GM12878 (cell line): ENCODE measurements around the gene USP47. TPM values are rescaled to one million over a fixed set of nuclear protein-coding genes. Genes with fewer than 3 reads are reported as not detected.

Experiments used
- ATAC-seq: fragments of 200-7000 bp; cut with Tn5 transposase; 3 replicates; pipeline ENCODE4 v1.9.1; 2020; ENCODE audit warnings: mild to moderate bottlenecking, moderate library complexity
- BruUV-seq: library from RNA; stranded (reverse); fragments of 400-500 nt; replicated peaks from 2 replicates; lab custom pipeline; 2021; lab: Mats Ljungman, UMichigan
- CTCF ChIA-PET: fragments of 300-600 bp; sonication (Branson Sonifier 250); formaldehyde crosslinking; extraction: SDS; loops from one replicate; lab custom pipeline; 2021; ENCODE audit warnings: inconsistent platforms; lab: Yijun Ruan, JAX
- POLR2A ChIA-PET: fragments of 350-600 bp; formaldehyde crosslinking; extraction: SDS; loops from one replicate; lab custom pipeline; 2021; ENCODE audit warnings: inconsistent platforms; lab: Charles Lee
- RAD21 ChIA-PET: fragments of 300-600 bp; sonication (Branson Sonifier 250); formaldehyde crosslinking; loops from one replicate; lab custom pipeline; 2023; ENCODE audit warnings: antibody characterized with exemption; ENCODE audit not compliant: unreplicated experiment; lab: Charles Lee
- SMC1A ChIA-PET: fragments of 300-600 bp; sonication (Branson Sonifier 250); formaldehyde crosslinking; loops from one replicate; lab custom pipeline; 2023; ENCODE audit not compliant: unreplicated experiment, uncharacterized antibody; lab: Charles Lee
- DNase-seq: peaks from one replicate; pipeline ENCODE4 v3.0.0-alpha.2; 2011; ENCODE audit warnings: low read depth, low spot score
- FAIRE-seq: peaks from 3 replicates; lab custom pipeline; 2011; peaks lifted over from hg19 to GRCh38; lab: Jason Lieb, UNC
- H2AFZ ChIP-seq: 2 replicates; pipeline ENCODE4 v1.6.0; 2011; ENCODE audit warnings: low read depth, low read length, control low read depth; ENCODE audit not compliant: control insufficient read depth
- H3K27ac ChIP-seq: 2 replicates; pipeline ENCODE4 v1.5.1; 2011; ENCODE audit warnings: control low read depth; ENCODE audit not compliant: control insufficient read depth, insufficient read depth
- H3K27me3 ChIP-seq, 2 experiments: replicated peaks in 1 of 2; 2 replicates each; pipeline versions ENCODE4 v1.6.0 to v1.6.1; 2011; ENCODE audit warnings: low read length in 1 of 2; ENCODE audit not compliant: control insufficient read depth in 2 of 2, insufficient read depth in 2 of 2
- H3K36me3 ChIP-seq, 2 experiments: 2 replicates each; pipeline ENCODE4 v1.5.1; 2011; ENCODE audit warnings: low read length in 1 of 2; ENCODE audit not compliant: control insufficient read depth in 2 of 2, insufficient read depth in 2 of 2
- H3K4me1 ChIP-seq: 2 replicates; pipeline ENCODE4 v1.6.1; 2011; ENCODE audit warnings: mild to moderate bottlenecking, low read length, moderate library complexity, mixed read lengths; ENCODE audit not compliant: control insufficient read depth, insufficient read depth
- H3K4me2 ChIP-seq: 2 replicates; pipeline ENCODE4 v1.6.0; 2011; ENCODE audit warnings: control low read depth; ENCODE audit not compliant: control insufficient read depth, insufficient read depth
- H3K4me3 ChIP-seq: fragments of 200-600 bp; sonication (generic); 2 replicates; pipeline ENCODE4 v1.5.1; 2016
- H3K79me2 ChIP-seq: 2 replicates; pipeline ENCODE4 v1.6.0; 2011; ENCODE audit warnings: low read length; ENCODE audit not compliant: control insufficient read depth, insufficient read depth
- H3K9ac ChIP-seq: 2 replicates; pipeline ENCODE4 v1.8.0; 2011; ENCODE audit warnings: low read length, control low read depth, mixed read lengths; ENCODE audit not compliant: control insufficient read depth, insufficient read depth
- H3K9me3 ChIP-seq: replicated peaks from 3 replicates; pipeline ENCODE4 v1.5.1; 2011; ENCODE audit warnings: mild to moderate bottlenecking, low read length; ENCODE audit not compliant: control insufficient read depth, insufficient read depth
- H4K20me1 ChIP-seq: 2 replicates; pipeline ENCODE4 v1.6.0; 2011; ENCODE audit not compliant: control insufficient read depth, insufficient read depth
- ATF7 ChIP-seq: fragments of 450-650 bp; IDR thresholded peaks from 2 replicates; pipeline ENCODE4 v1.6.1; 2016; ENCODE audit warnings: low read depth, mild to moderate bottlenecking
- CREM ChIP-seq: IDR thresholded peaks from 2 replicates; pipeline ENCODE4 v1.6.1; 2014; ENCODE audit warnings: antibody characterized with exemption, low read depth
- NFYB ChIP-seq: IDR thresholded peaks from 2 replicates; pipeline ENCODE4 v1.6.1; 2011; ENCODE audit warnings: low read depth, mild to moderate bottlenecking, low read length, improper control_type of control experiment, moderate library complexity; ENCODE audit not compliant: insufficient read depth
- RB1 ChIP-seq: fragments of 450-650 bp; formaldehyde crosslinking; IDR thresholded peaks from 2 replicates; pipeline ENCODE4 v1.6.1; 2017; ENCODE audit warnings: mild to moderate bottlenecking, borderline replicate concordance
- RBBP5 ChIP-seq: fragments of 200-600 bp; sonication (generic); conservative IDR thresholded peaks from 2 replicates; pipeline ENCODE4 v1.6.1; 2016
- SPI1 ChIP-seq: IDR thresholded peaks from 2 replicates; pipeline ENCODE4 v1.6.1; 2011; ENCODE audit warnings: low read depth, mild to moderate bottlenecking, low read length, moderate library complexity, borderline replicate concordance; ENCODE audit not compliant: insufficient read depth
- SREBF2 ChIP-seq: IDR thresholded peaks from 2 replicates; pipeline ENCODE4 v1.6.1; 2012; ENCODE audit warnings: mild to moderate bottlenecking, low read length
- TCF12 ChIP-seq: IDR thresholded peaks from 2 replicates; pipeline ENCODE4 v1.6.1; 2011; ENCODE audit warnings: low read depth, mild to moderate bottlenecking, low read length
- WGBS: methylation state at CpG from one replicate; pipeline ENCODE4 v1.1.6; 2016; ENCODE audit warnings: low lambda C conversion rate; ENCODE audit not compliant: insufficient replicate concordance, insufficient coverage; ENCODE audit errors: missing lambda C conversion rate; 5-methylcytosine and 5-hydroxymethylcytosine counted together
- in situ Hi-C: fragments of 300-500 bp; cut with MboI; formaldehyde crosslinking; loops from 9 replicates; pipeline ENCODE4 v1.14.3; 2018; ENCODE audit warnings: mixed read lengths
- intact Hi-C: fragments of 100-400 bp; cut with micrococcal nuclease; formaldehyde crosslinking; loops from one replicate; pipeline ENCODE4 v1.14.2; 2022; ENCODE audit not compliant: unreplicated experiment
- polyA plus RNA-seq, 11 experiments: library from polyadenylated mRNA; depleted of rRNA in 4 of 11; unstranded in 6 of 11; stranded (reverse) in 5 of 11; fragments of >200 nt; fragmentation: Nextera tagmentation in 4 of 11; fragmentation: Illumina TruSeq in 1 of 11; extraction: Ambion mirVana in 4 of 11; extraction: Trizol in 1 of 11; gene quantifications; 1 replicate in 1 of 11; 2 replicates in 10 of 11; pipeline versions ENCODE4 v1.2.1 to v1.2.3, GENCODE V29; 2011 to 2016; ENCODE audit warnings: inconsistent platforms in 2 of 11, missing spikeins in 2 of 11, low read depth in 1 of 11
- total RNA-seq, 4 experiments: library from RNA; depleted of rRNA in 3 of 4; stranded (reverse); fragments of >200 nt in 3 of 4; fragmentation: Illumina TruSeq in 1 of 4; extraction: Trizol in 1 of 4; gene quantifications; 2 replicates each; pipeline versions ENCODE4 v1.2.1 to v1.2.3, GENCODE V29; 2013 to 2021

USP47 gene
- total and polyA plus RNA-seq, 10 of the 15 experiments (the other 5 are each of a cell fraction or from before 2014, with no cell fraction given), result 13.9 to 54.0 (median 31.6) TPM

GRCh38 chr11:11843211-11843621, 1.4 kb downstream of the USP47 start:
- WGBS, result 0% methylated on average over 3 of the region's 3 CpGs
- intact Hi-C loops, result loop anchor here (5.0 to 10.0 kb wide), 2 partner anchors 988 to 1036 kb away; partner anchors contain the start of genes EIF4G2 and ZBED5
- Histone ChIP-seq H3K36me3 (no peaks in the 10 kb centered on the region), H3K9ac (peak overlapping the region; percentile 97), H4K20me1 (no peaks in the 10 kb centered on the region), H3K4me1 (peaks cover 2% of the 10 kb centered on the region; the same call in 1 of the 2 replicates), H3K9me3 (no peaks in the 10 kb centered on the region), H3K27ac (peak overlapping the region; percentile 96), H3K4me2 (peak overlapping the region; percentile 58; the same call in 1 of the 2 replicates), H2AFZ (no peak overlapping the region), H3K27me3 (no peaks in the 10 kb centered on the region), H3K79me2 (peaks cover 64% of the 10 kb centered on the region)
- ATAC-seq (peak; percentile 17), FAIRE-seq (no peak), DNase-seq (no peak)
- SMC1A ChIA-PET, result interaction anchor here (0.7 to 4.2 kb wide), 14 partner anchors 13 to 59 kb away, joined by 3 to 29 read pairs (median 5); no protein-coding TSS in a partner anchor
- CTCF ChIA-PET, result interaction anchor here (0.8 to 13.4 kb wide), 8 partner anchors 18 to 816 kb away, joined by 3 to 211 read pairs (median 6); no protein-coding TSS in a partner anchor
- BruUV-seq, result no TSS peak
- RAD21 ChIA-PET, result interaction anchor here (0.7 to 3.0 kb wide), 6 partner anchors 14 to 1034 kb away, joined by 3 to 18 read pairs (median 4); partner anchors contain the start of genes EIF4G2 and GALNT18
- TF ChIP-seq CREM (0 out of 2 replicates have a peak, but pooled peaks have one; percentile 7), NFYB (peak; percentile 64), SPI1 (no peak), SREBF2 (peak; percentile 52; the same call in 1 of the 2 replicates)
- TF ChIP-seq, all 136 proteins: peak for 3
- peak overlapping the region; percentile 77 for H3K4me3 ChIP-seq
- POLR2A ChIA-PET, result interaction anchor here (0.6 to 2.6 kb wide), 7 partner anchors 14 to 1034 kb away, joined by 3 to 11 read pairs (median 6); partner anchors contain the start of gene EIF4G2
- in situ Hi-C loops, result no loop called here

DNA sequence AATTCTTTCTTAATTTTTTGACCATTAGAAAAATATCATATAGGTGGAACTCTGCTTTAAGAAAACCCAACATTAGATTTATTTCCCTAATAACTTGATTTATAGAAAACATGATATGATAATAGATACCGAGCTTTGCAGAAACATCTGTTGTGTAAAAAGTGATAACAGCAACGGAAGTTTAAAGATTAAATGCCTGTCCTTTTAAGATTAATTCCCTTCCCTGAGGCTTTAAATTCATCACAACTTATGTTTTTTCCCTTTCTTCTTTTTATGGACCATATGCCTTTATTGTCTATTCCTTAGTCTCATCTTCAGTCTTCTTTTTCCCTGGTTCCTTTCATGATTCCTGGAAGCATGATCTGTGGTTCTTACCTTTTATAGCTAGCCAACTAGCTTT, 1.9 kb downstream of the USP47 start:
- Histone ChIP-seq H3K27ac (peak overlapping the region; percentile 96), H4K20me1 (no peaks in the 10 kb centered on the region), H3K36me3 (no peaks in the 10 kb centered on the region), H2AFZ (no peak overlapping the region), H3K79me2 (peaks cover 68% of the 10 kb centered on the region), H3K9ac (peak overlapping the region; percentile 97), H3K9me3 (no peaks in the 10 kb centered on the region), H3K4me1 (peaks cover 2% of the 10 kb centered on the region; the same call in 1 of the 2 replicates), H3K4me3 (peak overlapping the region; percentile 77), H3K4me2 (peak overlapping the region; percentile 58), H3K27me3 (no peaks in the 10 kb centered on the region)
- DNase-seq (no peak), ATAC-seq (no peak), FAIRE-seq (no peak)
- POLR2A ChIA-PET, result interaction anchor here (1.0 to 2.6 kb wide), 6 partner anchors 13 to 1035 kb away, joined by 4 to 11 read pairs (median 6); partner anchors contain the start of gene EIF4G2
- WGBS, result 0% methylated on average over 2 of the region's 2 CpGs
- TF ChIP-seq RB1 (no peak), ATF7 (0 out of 2 replicates have a peak, but pooled peaks have one; percentile 2), TCF12 (no peak), RBBP5 (no peak)
- CTCF ChIA-PET, result interaction anchor here (0.6 to 13.4 kb wide), 9 partner anchors 18 to 1491 kb away, joined by 3 to 211 read pairs (median 5); no protein-coding TSS in a partner anchor
- in situ Hi-C loops (no loop called here), intact Hi-C loops (loop anchor here (5.0 to 10.0 kb wide), 2 partner anchors 989 to 1036 kb away; partner anchors contain the start of genes EIF4G2 and ZBED5)
- RAD21 ChIA-PET, result interaction anchor here (0.7 to 3.0 kb wide), 6 partner anchors 13 to 1035 kb away, joined by 3 to 18 read pairs (median 4); partner anchors contain the start of genes EIF4G2 and GALNT18
- no TSS peak for BruUV-seq
- SMC1A ChIA-PET, result interaction anchor here (0.7 to 4.2 kb wide), 17 partner anchors 12 to 815 kb away, joined by 3 to 29 read pairs (median 4); no protein-coding TSS in a partner anchor
